NCI-H2107 treated with DMSO at 0.1 percent for 48 hours (cell line): ENCODE results near the gene IFIT5.
"Not testable (repeated sequence)": the region's sequence is repeated elsewhere in the genome, so short reads cannot be mapped to it uniquely, and the experiment has no call there.

Source experiments
- DNase-seq: peaks from one replicate; lab custom pipeline; 2025; ENCODE audit not compliant: unreplicated experiment; lab: John Stamatoyannopoulos, UW

IFIT5 gene

GRCh38 chr10:89427629-89428028 is 13.3 kb downstream of the IFIT5 start:
- no peak for DNase-seq

- DNase-seq: no peak
Measured at GRCh38 chr10:89428877-89429276, 14.5 kb downstream of the IFIT5 start.

DNA sequence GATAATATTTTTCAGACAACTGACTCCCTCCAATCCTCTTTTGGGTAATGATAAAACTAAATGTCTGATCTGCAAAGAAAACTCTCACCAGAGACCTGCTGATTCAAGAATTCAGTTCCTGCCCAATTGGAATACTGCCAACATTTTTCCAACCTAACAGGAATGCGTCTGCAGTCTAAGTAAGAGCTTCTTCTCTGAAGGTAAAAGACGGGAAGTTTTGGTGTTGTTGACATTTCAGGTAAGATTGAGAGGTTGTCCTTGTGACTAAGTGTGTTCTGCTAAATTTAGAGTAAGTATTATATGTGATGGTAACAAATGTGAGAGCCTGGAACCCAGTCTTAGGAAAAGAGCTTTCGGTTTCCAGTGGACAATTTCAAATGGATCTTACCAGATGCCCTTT is 17.6 kb downstream of the IFIT5 start:
- no peak for DNase-seq

- no peak for DNase-seq
Measured at GRCh38 chr10:89438525-89438924, 24.2 kb downstream of the IFIT5 start.

DNA sequence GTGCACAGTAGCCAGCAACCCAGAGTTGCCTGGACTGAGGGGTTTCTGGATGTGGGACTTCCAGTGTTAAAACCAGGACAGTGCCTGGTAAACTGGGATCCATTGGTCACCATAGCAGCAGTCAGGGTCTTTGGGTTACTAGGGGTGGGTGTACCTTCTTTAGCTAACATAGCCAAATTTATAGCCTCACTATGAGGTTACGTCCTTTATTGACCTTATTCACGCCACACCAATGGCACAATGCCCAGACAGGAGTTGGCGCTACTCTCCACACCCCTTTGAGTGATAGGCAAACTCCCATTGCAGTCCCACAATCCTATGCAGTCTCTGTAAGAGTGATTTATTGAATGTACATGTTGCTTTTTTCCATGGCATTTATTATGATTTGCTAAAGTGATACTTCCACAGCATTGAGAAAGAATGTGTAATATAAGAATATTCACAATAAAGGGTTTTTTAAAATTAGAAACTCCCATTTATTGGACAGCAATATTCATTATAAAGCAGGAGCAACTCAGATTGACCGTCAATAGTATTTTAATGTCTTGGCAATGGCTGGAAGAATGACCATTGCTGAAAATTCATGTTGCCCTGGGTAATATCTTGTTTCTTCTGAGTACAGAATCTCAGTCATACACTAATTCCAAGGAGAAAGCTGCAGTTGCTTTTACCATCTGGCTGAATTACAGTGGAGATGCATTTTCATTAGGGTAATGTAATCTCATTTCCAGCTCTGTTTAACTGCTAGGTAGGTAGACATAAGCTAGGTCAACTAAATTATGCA is 26.1 kb downstream of the IFIT5 start:
- no peak for DNase-seq

GRCh38 chr10:89442289-89442688 is 27.9 kb downstream of the IFIT5 start:
- no peak for DNase-seq

GRCh38 chr10:89444819-89445218 is 30.5 kb downstream of the IFIT5 start:
- not testable (repeated sequence) for DNase-seq

DNA sequence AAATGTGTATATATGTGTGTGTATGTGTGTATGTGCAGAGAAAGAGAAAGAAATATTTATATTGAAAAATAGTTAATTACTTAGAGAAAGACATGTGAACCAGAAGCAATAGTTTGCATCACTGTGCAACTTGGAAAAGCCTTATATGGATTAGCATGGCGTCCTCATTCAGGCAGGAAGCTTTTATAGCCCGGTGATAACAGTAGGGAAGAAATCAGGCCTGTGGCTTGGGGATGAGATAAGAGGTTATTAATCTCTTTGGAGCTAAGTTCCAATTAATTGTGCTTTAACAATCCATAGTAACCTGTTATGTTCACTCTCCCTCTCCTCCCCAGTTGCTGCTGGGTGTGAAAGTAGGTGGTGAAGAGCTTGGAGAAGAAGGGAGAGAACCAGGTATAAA is 36.5 kb downstream of the IFIT5 start:
- DNase-seq: no peak

DNA sequence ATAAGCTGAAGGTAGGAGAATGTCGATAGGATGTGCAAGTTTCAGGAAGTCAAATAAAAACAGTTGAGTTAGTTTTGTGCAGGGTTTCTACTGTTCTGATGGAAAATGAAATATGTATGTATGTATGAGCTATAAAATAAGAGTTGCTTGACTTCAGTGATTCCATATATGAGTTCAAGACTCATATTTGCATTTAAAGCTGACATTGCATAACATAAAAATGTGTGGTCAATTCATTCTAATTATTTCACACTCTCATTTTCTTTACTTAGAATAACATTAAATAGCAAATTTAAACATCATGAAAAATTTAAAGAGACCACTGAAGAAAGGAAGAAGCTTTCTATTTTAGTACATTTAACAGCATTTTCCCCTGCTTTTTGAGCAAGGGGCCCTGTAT is 37.8 kb downstream of the IFIT5 start:
- no peak for DNase-seq

DNA sequence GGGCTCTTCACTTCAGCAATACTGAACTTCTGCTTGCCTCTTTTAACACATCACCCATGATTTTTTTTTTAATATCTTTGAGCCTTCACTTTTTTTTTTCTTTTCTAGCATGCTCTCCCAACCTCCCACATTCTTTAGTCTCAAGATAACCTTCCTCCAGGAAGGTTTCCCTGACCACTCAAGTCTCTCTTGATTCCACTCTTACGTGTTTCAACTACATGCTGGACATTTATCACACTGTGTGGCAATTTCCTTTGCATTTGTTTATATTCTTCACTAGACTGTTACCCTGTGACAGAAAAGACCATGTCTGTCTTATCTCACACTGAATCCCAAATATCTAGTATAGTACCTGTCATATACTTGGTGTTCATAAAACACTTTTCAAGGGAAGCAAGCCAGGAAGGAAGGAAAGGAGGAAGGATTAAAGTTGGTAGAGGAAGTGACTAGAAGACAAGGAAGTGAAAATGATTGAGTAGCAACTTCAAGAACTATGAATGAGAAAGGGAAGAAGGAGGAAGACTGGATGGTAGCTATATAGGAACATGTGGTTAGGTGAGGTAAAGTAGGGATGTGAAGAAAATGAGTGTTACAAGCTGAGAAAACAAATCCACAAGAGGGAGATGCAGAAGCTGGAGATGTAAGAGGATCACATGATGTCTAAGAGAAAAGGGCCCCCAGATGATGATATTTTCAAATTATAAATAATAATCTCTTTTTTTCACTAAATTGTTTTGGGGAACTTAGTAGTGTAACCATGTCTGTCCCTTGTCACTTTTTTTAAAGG is 40.4 kb downstream of the IFIT5 start:
- DNase-seq: no peak

DNA sequence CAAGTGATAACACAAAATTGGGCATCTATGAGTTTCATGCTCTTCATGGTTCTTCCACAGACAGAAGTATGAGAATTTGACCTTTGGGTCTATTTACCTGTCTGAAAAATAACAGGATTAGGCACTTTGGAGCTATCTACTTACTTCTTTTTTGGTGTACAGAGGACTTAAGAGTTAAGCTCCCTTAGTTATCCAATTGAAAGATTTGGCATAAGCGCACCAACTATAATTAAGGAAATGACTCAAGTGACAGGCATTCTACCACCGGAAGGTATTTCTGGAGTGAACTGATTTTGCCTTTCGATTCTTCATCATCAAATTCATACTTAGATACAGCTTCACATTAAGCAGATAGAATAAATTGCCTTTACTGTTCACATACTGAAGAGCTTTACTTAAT is 43.9 kb downstream of the IFIT5 start:
- DNase-seq: no peak

GRCh38 chr10:89458784-89459183 is 44.4 kb downstream of the IFIT5 start:
- DNase-seq: no peak

DNA sequence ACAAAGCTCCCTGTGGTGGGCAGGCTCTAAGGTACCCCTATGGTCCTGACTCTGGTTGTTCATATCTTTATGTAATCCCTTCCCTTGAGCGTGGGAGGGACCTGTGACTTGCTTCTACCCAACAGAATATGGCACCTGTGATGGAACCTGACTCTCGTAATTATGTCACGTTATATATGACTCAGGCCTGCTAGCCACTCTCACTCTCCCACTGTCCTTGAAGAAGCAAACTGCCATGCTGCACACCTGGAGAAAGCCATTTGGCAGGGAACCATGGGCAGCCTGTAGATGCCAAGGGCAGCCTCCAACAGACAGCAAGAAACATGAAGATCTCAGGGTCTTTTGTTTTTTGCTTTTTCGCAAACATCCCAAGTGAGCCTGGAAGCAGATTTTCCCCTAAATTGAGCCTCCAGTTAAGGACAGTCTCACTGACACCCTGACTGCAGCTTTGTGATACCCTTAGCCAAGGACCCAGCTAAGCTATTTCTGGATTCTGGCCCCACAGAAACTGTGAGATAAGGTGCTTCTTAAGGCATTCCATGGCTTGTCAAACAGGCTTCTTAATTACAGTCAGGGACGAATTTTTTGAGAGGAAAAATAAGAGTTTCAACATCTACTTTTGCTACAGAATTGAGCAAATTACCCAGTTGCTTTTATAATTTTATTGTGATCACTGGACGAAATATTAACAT is 49.6 kb downstream of the IFIT5 start:
- no peak for DNase-seq

GRCh38 chr10:89465196-89465595 is 50.8 kb downstream of the IFIT5 start:
- DNase-seq: no peak

DNA sequence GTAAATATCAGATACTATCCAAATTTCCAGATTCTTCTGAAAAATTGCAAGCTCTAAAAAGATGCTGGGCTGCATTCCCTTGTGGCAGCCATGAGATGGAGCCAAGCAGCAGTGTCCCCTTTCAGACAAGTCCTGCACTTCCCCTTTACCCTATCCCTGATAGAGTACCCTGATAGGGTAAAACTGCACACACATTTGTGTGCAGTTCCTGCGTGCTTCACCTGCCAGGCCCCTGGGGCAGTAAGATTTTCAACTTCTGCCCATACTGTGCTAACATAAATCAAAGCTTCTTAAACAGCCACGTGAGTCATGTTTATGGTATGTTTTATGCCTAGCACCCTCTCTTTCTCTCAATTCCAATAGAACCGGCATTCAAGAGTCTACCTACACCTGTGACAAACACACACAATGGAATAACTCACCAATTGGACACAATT is 52.2 kb downstream of the IFIT5 start:
- DNase-seq: no peak

GRCh38 chr10:89468191-89468965 is 54.0 kb downstream of the IFIT5 start:
- DNase-seq: no peak

DNA sequence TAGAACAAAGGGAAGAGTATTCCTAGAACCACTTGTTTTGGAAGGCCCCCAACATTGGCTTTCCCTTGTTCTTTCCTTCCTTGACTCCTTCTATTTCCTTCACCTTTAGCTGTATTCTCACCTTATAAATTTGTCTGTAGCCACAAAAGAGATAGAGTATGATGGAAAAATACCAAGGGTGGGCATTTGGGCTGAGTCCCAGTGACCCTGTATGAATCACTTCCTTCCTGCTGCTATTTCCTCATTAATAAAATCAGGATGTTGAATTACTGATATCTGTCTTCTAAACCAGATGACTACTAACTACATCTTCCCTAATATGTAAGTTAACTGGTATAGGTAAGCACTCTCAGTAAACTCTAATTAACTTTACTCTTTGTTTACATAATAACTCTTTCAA is 55.1 kb downstream of the IFIT5 start:
- no peak for DNase-seq
